BLaER1 (cell line): Measurements from ENCODE around the gene DAZ1.
"Not testable (repeated sequence)": the region's sequence is repeated elsewhere in the genome, so short reads cannot be mapped to it uniquely, and the experiment has no call there.

Source experiments
- H3K27ac ChIP-seq: shearing (Covaris generic); formaldehyde crosslinking; 2 replicates; pipeline ENCODE4 v1.8.1; 2022
- H3K27me3 ChIP-seq: shearing (Covaris generic); formaldehyde crosslinking; 2 replicates; pipeline ENCODE4 v1.8.1; 2022
- H3K36me3 ChIP-seq: shearing (Covaris generic); formaldehyde crosslinking; 2 replicates; pipeline ENCODE4 v1.8.1; 2022
- H3K4me1 ChIP-seq: shearing (Covaris generic); formaldehyde crosslinking; 2 replicates; pipeline ENCODE4 v1.8.1; 2022
- H3K4me2 ChIP-seq: shearing (Covaris generic); formaldehyde crosslinking; 2 replicates; pipeline ENCODE4 v1.8.1; 2022
- H3K4me3 ChIP-seq: shearing (Covaris generic); formaldehyde crosslinking; 2 replicates; pipeline ENCODE4 v1.8.1; 2022
- H3K9ac ChIP-seq: shearing (Covaris generic); formaldehyde crosslinking; 2 replicates; pipeline ENCODE4 v1.8.1; 2022
- H3K9me3 ChIP-seq: shearing (Covaris generic); formaldehyde crosslinking; 2 replicates; pipeline ENCODE4 v1.8.1; 2022
- H4K20me1 ChIP-seq: shearing (Covaris generic); formaldehyde crosslinking; 2 replicates; pipeline ENCODE4 v1.8.1; 2022

DAZ1 gene, protein sequence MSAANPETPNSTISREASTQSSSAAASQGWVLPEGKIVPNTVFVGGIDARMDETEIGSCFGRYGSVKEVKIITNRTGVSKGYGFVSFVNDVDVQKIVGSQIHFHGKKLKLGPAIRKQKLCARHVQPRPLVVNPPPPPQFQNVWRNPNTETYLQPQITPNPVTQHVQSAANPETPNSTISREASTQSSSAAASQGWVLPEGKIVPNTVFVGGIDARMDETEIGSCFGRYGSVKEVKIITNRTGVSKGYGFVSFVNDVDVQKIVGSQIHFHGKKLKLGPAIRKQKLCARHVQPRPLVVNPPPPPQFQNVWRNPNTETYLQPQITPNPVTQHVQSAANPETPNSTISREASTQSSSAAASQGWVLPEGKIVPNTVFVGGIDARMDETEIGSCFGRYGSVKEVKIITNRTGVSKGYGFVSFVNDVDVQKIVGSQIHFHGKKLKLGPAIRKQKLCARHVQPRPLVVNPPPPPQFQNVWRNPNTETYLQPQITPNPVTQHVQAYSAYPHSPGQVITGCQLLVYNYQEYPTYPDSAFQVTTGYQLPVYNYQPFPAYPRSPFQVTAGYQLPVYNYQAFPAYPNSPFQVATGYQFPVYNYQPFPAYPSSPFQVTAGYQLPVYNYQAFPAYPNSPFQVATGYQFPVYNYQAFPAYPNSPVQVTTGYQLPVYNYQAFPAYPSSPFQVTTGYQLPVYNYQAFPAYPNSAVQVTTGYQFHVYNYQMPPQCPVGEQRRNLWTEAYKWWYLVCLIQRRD

DNA sequence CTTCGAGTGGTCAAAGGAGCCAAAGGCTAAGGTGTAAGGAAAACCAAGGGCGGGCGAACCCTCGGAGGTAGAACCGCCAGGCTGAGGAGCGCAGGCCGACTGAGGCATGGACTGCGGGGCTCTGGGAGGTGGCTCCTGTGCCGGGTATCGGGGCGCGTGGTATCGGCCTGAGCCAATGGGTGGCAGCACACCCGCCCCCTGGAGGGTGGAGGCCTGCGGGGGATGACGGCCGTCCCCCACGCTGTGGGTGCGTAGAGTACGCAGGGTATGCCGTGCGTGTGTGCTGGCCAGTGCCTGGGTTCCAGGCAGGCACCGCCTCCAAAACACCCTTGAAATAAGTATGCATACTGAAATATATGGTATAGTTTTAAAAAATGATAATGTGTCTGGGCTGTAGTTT lies at the start of gene DAZ1:
Gene DAZ1 (minus strand): TSS at position 101 of the 400 bp plus-strand sequence. CDS start 208 bp downstream, outside the sequence.
- not testable (repeated sequence) for H3K9ac ChIP-seq, H3K36me3 ChIP-seq, H3K4me1 ChIP-seq, H3K27me3 ChIP-seq, H4K20me1 ChIP-seq, H3K4me2 ChIP-seq, H3K9me3 ChIP-seq, H3K27ac ChIP-seq, H3K4me3 ChIP-seq

DNA sequence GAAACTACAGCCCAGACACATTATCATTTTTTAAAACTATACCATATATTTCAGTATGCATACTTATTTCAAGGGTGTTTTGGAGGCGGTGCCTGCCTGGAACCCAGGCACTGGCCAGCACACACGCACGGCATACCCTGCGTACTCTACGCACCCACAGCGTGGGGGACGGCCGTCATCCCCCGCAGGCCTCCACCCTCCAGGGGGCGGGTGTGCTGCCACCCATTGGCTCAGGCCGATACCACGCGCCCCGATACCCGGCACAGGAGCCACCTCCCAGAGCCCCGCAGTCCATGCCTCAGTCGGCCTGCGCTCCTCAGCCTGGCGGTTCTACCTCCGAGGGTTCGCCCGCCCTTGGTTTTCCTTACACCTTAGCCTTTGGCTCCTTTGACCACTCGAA lies 20.4 kb upstream of the DAZ1 start, which contains the start of gene DAZ2:
Gene DAZ2 (plus strand): TSS at position 301 of the 400 bp plus-strand sequence. CDS start 208 bp downstream, outside the sequence.
- not testable (repeated sequence) for H3K36me3 ChIP-seq, H3K9me3 ChIP-seq, H3K4me3 ChIP-seq

DNA sequence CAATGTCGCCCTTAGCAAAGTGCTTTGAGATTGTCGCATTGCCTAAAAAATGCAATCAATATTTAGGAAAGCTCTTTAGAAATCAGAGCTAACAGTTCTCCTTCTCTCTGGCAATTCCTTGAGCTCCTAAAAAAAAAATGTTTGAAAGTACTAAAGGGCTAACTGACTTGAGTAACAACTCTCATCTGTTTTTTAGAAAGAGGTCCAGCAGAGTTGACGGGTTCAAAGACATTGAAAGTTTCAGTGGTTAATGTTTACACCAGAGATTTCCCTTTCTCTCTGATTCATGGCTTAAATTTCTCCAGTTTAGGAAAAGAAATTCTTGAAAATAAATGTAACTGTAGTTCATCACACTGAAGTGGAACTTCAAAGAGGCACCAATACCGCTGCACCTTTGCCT lies 11.9 kb upstream of the DAZ1 start:
- not testable (repeated sequence) for H3K27ac ChIP-seq

More for the DNA sequence above, 20.4 kb upstream of the DAZ1 start, which contains the start of gene DAZ2:
- not testable (repeated sequence) for H3K27ac ChIP-seq, H4K20me1 ChIP-seq, H3K4me1 ChIP-seq, H3K27me3 ChIP-seq, H3K4me2 ChIP-seq, H3K9ac ChIP-seq

DNA sequence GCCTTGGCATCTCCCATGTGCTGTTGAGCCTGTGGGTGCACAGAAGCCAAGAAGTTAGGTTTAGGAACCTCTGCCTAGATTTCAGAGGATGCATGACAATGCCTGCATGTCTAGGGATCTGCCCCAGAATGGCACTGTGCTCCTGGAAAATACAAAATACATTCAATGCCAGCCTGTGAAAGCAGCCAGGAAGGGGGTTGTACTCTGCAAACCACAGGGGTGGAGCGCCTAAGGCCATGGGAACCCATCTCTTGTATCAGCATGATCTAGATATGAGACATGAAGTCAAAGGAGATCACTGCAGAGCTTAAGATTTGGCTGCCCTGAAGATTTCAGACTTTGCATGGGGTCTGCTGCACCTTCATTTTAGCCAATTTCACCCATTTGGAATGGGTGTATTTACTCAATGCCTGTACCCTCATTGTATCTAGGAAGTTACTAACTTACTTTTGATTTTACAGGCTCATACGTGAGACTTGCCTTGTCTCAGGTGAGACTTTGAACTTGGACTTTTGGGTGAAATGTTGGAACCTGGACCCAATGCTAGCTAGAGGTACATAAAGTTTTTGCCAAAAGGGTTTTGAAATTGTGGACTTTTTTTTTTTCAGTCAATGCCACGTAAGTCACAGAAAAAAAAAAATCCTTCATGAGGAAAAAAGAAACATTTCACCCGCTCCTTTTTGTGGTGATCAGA lies 11.1 kb upstream of the DAZ1 start:
- H3K9me3 ChIP-seq, H3K4me2 ChIP-seq, H3K4me3 ChIP-seq, H3K9ac ChIP-seq, H4K20me1 ChIP-seq, H3K27ac ChIP-seq, H3K36me3 ChIP-seq, H3K27me3 ChIP-seq, H3K4me1 ChIP-seq: not testable (repeated sequence)

More for the DNA sequence above, 11.9 kb upstream of the DAZ1 start:
- H3K4me3 ChIP-seq, H3K9ac ChIP-seq, H4K20me1 ChIP-seq, H3K27me3 ChIP-seq, H3K4me2 ChIP-seq, H3K4me1 ChIP-seq, H3K9me3 ChIP-seq, H3K36me3 ChIP-seq: not testable (repeated sequence)

DNA sequence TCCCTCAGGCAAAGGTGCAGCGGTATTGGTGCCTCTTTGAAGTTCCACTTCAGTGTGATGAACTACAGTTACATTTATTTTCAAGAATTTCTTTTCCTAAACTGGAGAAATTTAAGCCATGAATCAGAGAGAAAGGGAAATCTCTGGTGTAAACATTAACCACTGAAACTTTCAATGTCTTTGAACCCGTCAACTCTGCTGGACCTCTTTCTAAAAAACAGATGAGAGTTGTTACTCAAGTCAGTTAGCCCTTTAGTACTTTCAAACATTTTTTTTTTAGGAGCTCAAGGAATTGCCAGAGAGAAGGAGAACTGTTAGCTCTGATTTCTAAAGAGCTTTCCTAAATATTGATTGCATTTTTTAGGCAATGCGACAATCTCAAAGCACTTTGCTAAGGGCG lies 8.6 kb upstream of the DAZ1 start:
- H3K9ac ChIP-seq, H3K4me1 ChIP-seq, H3K4me3 ChIP-seq, H3K27ac ChIP-seq, H3K4me2 ChIP-seq, H3K9me3 ChIP-seq, H3K27me3 ChIP-seq, H3K36me3 ChIP-seq, H4K20me1 ChIP-seq: not testable (repeated sequence)
